Esophagus muscularis mucosa (tissue), 4 donors: ENCODE measurements around the gene SELENOO. TPM values are rescaled to one million over a fixed set of nuclear protein-coding genes. Genes with fewer than 3 reads are reported as not detected.

Experiments used
- DNase-seq: peaks from one replicate; pipeline ENCODE4 v3.0.0-alpha.2; 2017; ENCODE audit errors: extremely low spot score
- H3K27ac ChIP-seq, 4 donors: fragments of 200-600 bp; sonication (generic); replicated peaks in 1 of 4; 1 replicate in 3 of 4; 2 replicates in 1 of 4; pipeline ENCODE4 v1.5.1; 2016 to 2019; ENCODE audit warnings: mild to moderate bottlenecking in 1 of 4
- H3K27me3 ChIP-seq, 4 donors: fragments of 200-600 bp; sonication (generic); one replicate each; pipeline versions ENCODE4 v1.5.1 to v1.6.0; 2016 to 2019
- H3K36me3 ChIP-seq, 4 donors: fragments of 200-600 bp; sonication (generic); one replicate each; pipeline ENCODE4 v1.5.1; 2016 to 2019
- H3K4me1 ChIP-seq, 4 donors: fragments of 200-600 bp; sonication (generic); one replicate each; pipeline ENCODE4 v1.5.1; 2016 to 2019
- H3K4me3 ChIP-seq, 4 donors: fragments of 200-600 bp; sonication (generic); 1 replicate in 2 of 4; 2 replicates in 2 of 4; pipeline ENCODE4 v1.5.1; 2016 to 2019; ENCODE audit warnings: mild to moderate bottlenecking in 4 of 4, moderate library complexity in 1 of 4
- H3K9me3 ChIP-seq, 4 donors: fragments of 200-600 bp; sonication (generic); 1 replicate in 3 of 4; 2 replicates in 1 of 4; pipeline ENCODE4 v1.5.1; 2016 to 2019
- CTCF ChIP-seq, 3 experiments: fragments of 200-600 bp in 2 of 3; fragments of 450-650 bp in 1 of 3; sonication (generic) in 2 of 3; IDR thresholded peaks; one replicate each; pipeline ENCODE4 v1.5.1; 2017 to 2019; ENCODE audit warnings: antibody characterized with exemption in 3 of 3, mild to moderate bottlenecking in 2 of 3, moderate library complexity in 1 of 3
- EP300 ChIP-seq: sonication (generic); formaldehyde crosslinking; IDR thresholded peaks from one replicate; pipeline ENCODE4 v1.6.1; 2017; ENCODE audit warnings: antibody characterized with exemption
- POLR2A ChIP-seq: fragments of 450-650 bp; IDR thresholded peaks from one replicate; pipeline ENCODE4 v1.6.1; 2017; ENCODE audit warnings: antibody characterized with exemption, moderate library complexity, mild to moderate bottlenecking, low read depth
- POLR2AphosphoS5 ChIP-seq, 2 donors: sonication (generic); formaldehyde crosslinking; IDR thresholded peaks; one replicate each; pipeline ENCODE4 v1.6.1; 2017; ENCODE audit warnings: antibody characterized with exemption in 2 of 2
- WGBS: methylation state at CpG from one replicate; pipeline ENCODE4 v1.1.5; 2018; 5-methylcytosine and 5-hydroxymethylcytosine counted together
- intact Hi-C: fragments of 100-400 bp; cut with DNase I; formaldehyde crosslinking; loops from one replicate; pipeline ENCODE4 v1.15.1; 2023
- total RNA-seq, 4 donors: library from RNA; depleted of rRNA; stranded (reverse); fragments of >200 nt; gene quantifications; one replicate each; pipeline versions ENCODE4 v1.1.0 to v1.2.1, GENCODE V29; 2016

The SELENOO gene
- total RNA-seq, 4 donors from 2014 or later: 22.4 to 41.0 (median 23.0) TPM

DNA sequence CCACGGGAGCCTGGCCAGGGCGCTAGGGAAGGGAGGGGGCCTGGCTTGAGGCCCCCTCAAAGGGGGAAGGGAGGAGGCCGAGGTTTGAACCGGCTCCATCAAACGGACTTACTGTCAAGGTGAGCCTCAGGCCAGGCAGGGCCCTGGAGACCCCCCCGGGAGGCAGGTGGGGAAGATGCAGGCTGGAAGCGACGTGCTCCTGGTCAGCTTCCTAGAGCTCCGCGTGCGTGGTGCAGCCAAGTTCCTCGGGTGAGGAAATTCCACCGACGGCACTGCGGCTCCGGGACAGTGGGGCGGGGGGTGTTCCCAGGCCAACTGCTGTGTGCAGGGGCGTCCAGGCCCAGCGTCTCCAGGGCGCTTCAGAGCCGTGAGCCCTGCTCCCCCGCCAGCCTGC lies 22.3 kb upstream of the SELENOO start:
- Histone ChIP-seq H3K4me1 (peaks cover 0 to 13% (median under 1%) of the 10 kb centered on the region in 4 donors), H3K4me3 (no peak overlapping the region), H3K9me3 (no peaks in the 10 kb centered on the region), H3K27me3 (peaks cover 0 to 74% (median 17%) of the 10 kb centered on the region in 4 donors), H3K36me3 (no peaks in the 10 kb centered on the region), H3K27ac (no peak overlapping the region)
- intact Hi-C loops: no loop called here
- 66% methylated on average over 17 of the region's 22 CpGs for WGBS
- DNase-seq: no peak
- TF ChIP-seq CTCF (IDR thresholded peaks at IDR 0.05): no peak
- no peak for TF ChIP-seq EP300
- no peak for TF ChIP-seq POLR2A
- no peak for TF ChIP-seq POLR2AphosphoS5 (IDR thresholded peaks at IDR 0.05)

- Histone ChIP-seq H3K4me3 (no peak overlapping the region), H3K36me3 (no peaks in the 10 kb centered on the region), H3K27me3 (peaks cover 0 to 67% (median 17%) of the 10 kb centered on the region in 4 donors), H3K4me1 (peaks cover 5 to 20% (median 7%) of the 10 kb centered on the region in 4 donors), H3K27ac (no peak overlapping the region), H3K9me3 (no peaks in the 10 kb centered on the region)
- TF ChIP-seq EP300 (no peak), CTCF (IDR thresholded peaks at IDR 0.05) (no peak), POLR2AphosphoS5 (IDR thresholded peaks at IDR 0.05) (no peak), POLR2A (no peak)
- intact Hi-C loops: no loop called here
- no peak for DNase-seq
- WGBS: 83% methylated on average over 41 of the region's 64 CpGs
Measured at GRCh38 chr22:50178871-50179869, 21.6 kb upstream of the SELENOO start.

DNA sequence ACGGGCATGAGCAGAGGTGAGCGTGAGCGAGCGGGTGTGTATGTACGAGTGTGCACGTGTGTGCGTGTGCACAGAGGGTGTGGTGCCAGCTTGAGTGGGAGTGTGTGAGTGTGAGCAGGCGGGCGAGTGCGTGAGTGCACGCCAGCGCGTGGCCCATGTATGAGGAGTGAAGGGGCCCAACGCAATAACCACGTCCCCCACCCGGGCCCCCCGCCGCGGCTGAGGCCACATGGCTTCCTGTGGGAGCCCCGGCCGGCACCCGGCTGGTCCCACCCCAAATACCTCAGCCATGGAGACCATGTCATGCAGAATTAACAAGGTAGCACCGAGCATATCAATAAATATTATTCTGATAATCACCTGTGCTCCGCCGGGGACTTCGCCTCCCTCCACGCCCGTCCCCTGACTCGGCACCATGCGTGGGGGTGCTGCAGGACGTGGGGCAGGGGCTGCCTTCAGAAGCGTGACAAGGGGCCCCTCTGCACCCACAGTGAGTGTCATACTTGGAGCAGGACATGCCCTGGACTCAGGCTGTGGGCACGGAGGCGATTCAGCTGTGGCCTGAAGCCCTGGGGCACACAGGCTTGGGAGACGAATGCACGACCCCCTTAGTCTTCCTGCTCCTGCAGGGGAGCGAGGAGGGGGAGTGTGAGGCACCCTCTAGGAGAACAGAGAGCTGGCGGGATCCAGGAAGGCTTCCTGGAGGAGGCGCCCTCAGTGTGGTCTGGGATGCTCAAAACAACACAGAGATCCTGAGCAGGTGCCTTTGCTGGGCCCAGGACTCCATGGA lies 20.7 kb upstream of the SELENOO start:
- Histone ChIP-seq H3K27me3 (peaks cover 0 to 58% (median 17%) of the 10 kb centered on the region in 4 donors), H3K27ac (no peak overlapping the region), H3K4me3 (no peak overlapping the region), H3K36me3 (no peaks in the 10 kb centered on the region), H3K4me1 (peaks cover 13 to 30% (median 17%) of the 10 kb centered on the region in 4 donors), H3K9me3 (no peaks in the 10 kb centered on the region)
- 77% methylated on average over 39 of the region's 39 CpGs for WGBS
- TF ChIP-seq EP300 (no peak), CTCF (IDR thresholded peaks at IDR 0.05) (no peak), POLR2AphosphoS5 (IDR thresholded peaks at IDR 0.05) (no peak), POLR2A (no peak)
- intact Hi-C loops: loop anchor here (5.0 kb wide), 1 partner anchor 248 kb away; no protein-coding TSS in a partner anchor
- DNase-seq: no peak

- H3K36me3 ChIP-seq: no peaks in the 10 kb centered on the region
- no peak overlapping the region for H3K27ac ChIP-seq
- no peak for TF ChIP-seq CTCF (IDR thresholded peaks at IDR 0.05)
- TF ChIP-seq EP300: no peak
- TF ChIP-seq POLR2AphosphoS5 (IDR thresholded peaks at IDR 0.05): no peak
- TF ChIP-seq POLR2A: no peak
- intact Hi-C loops: loop anchor here (5.0 kb wide), 1 partner anchor 249 kb away; no protein-coding TSS in a partner anchor
- no peak overlapping the region for H3K4me3 ChIP-seq
- DNase-seq: no peak
- H3K4me1 ChIP-seq: peaks cover 16 to 34% (median 20%) of the 10 kb centered on the region in 4 donors
- 92% methylated on average over 20 of the region's 27 CpGs for WGBS
- no peaks in the 10 kb centered on the region for H3K9me3 ChIP-seq
- H3K27me3 ChIP-seq: peaks cover 0 to 51% (median 17%) of the 10 kb centered on the region in 4 donors
Measured at GRCh38 chr22:50180727-50181521, 19.9 kb upstream of the SELENOO start.
